ENCODE measurements around the gene RAB28.

Gene RAB28

GRCh38 chr4:13368217-13368616, 115.9 kb downstream of the RAB28 start:
- DNase-seq = no peak

GRCh38 chr4:13367691-13368090, 116.4 kb downstream of the RAB28 start:
- no peak for DNase-seq

- no peak for DNase-seq
Measured at GRCh38 chr4:13367244-13367643, 116.9 kb downstream of the RAB28 start.

- DNase-seq = no peak
Measured at GRCh38 chr4:13365195-13365594, 118.9 kb downstream of the RAB28 start.

GRCh38 chr4:13364653-13365052, 119.5 kb downstream of the RAB28 start:
- DNase-seq = no peak

GRCh38 chr4:13364172-13364571, 120.0 kb downstream of the RAB28 start:
- no peak for DNase-seq

GRCh38 chr4:13359809-13360208, 124.3 kb downstream of the RAB28 start:
- DNase-seq = no peak

GRCh38 chr4:13355111-13355880, 128.8 kb downstream of the RAB28 start:
- no peak for DNase-seq

- peak; percentile 71 for DNase-seq
Measured at GRCh38 chr4:13349096-13349495, 135.0 kb downstream of the RAB28 start.

- peak; percentile 62 for DNase-seq
Measured at GRCh38 chr4:13348216-13348615, 135.9 kb downstream of the RAB28 start.

GRCh38 chr4:13347517-13348125, 136.5 kb downstream of the RAB28 start:
- peak; percentile 43 for DNase-seq

GRCh38 chr4:13344216-13344615, 139.9 kb downstream of the RAB28 start:
- no peak for DNase-seq

- DNase-seq = no peak
Measured at GRCh38 chr4:13340672-13341071, 143.5 kb downstream of the RAB28 start.

GRCh38 chr4:13331827-13332226, 152.3 kb downstream of the RAB28 start:
- no peak for DNase-seq

- DNase-seq = no peak
Measured at GRCh38 chr4:13329963-13330362, 154.2 kb downstream of the RAB28 start.

GRCh38 chr4:13329340-13329850, 154.7 kb downstream of the RAB28 start:
- no peak for DNase-seq

GRCh38 chr4:13328591-13328990, 155.5 kb downstream of the RAB28 start:
- DNase-seq = peak; percentile 5

- DNase-seq = no peak
Measured at GRCh38 chr4:13327991-13328390, 156.1 kb downstream of the RAB28 start.

- no peak for DNase-seq
Measured at GRCh38 chr4:13325744-13326143, 158.4 kb downstream of the RAB28 start.

GRCh38 chr4:13323921-13324320, 160.2 kb downstream of the RAB28 start:
- no peak for DNase-seq

GRCh38 chr4:13322681-13323101, 161.4 kb downstream of the RAB28 start:
- DNase-seq = peak; percentile 94
